Thoracic aorta (tissue), 2 donors: Measurements from ENCODE around the gene STAT4. TPM values are rescaled to one million over a fixed set of nuclear protein-coding genes. Genes with fewer than 3 reads are reported as not detected.

Experiments used
- ATAC-seq: fragments of 150-250 bp; one replicate; pipeline ENCODE4 v1.8.0; 2017; ENCODE audit warnings: low read depth; ENCODE audit not compliant: insufficient number of reproducible peaks, low FRiP score
- DNase-seq: peaks from one replicate; pipeline ENCODE4 v3.0.0-alpha.2; 2020; ENCODE audit warnings: low spot score
- H3K27ac ChIP-seq, 2 donors: fragments of 200-600 bp; sonication (generic); 1 replicate in 1 of 2; 2 replicates in 1 of 2; pipeline ENCODE4 v1.5.1; 2016; ENCODE audit warnings: mild to moderate bottlenecking in 2 of 2, moderate library complexity in 2 of 2
- H3K27me3 ChIP-seq: fragments of 200-600 bp; sonication (generic); replicated peaks from 2 replicates; pipeline ENCODE4 v1.6.0; 2016; ENCODE audit warnings: mild to moderate bottlenecking; ENCODE audit not compliant: insufficient read depth
- H3K36me3 ChIP-seq: fragments of 200-600 bp; sonication (generic); one replicate; pipeline ENCODE4 v1.5.1; 2016
- H3K4me1 ChIP-seq, 2 donors: fragments of 200-600 bp; sonication (generic); 1 replicate in 1 of 2; 2 replicates in 1 of 2; pipeline versions ENCODE4 v1.5.1 to v1.6.0; 2016; ENCODE audit warnings: low read depth in 2 of 2, mild to moderate bottlenecking in 1 of 2; ENCODE audit not compliant: control insufficient read depth in 1 of 2
- H3K4me3 ChIP-seq: fragments of 200-600 bp; sonication (generic); 2 replicates; pipeline ENCODE4 v1.5.1; 2016; ENCODE audit warnings: mild to moderate bottlenecking
- H3K9me3 ChIP-seq: fragments of 200-600 bp; sonication (generic); 2 replicates; pipeline ENCODE4 v1.5.1; 2016
- CTCF ChIP-seq: fragments of 200-600 bp; sonication (generic); IDR thresholded peaks from one replicate; pipeline ENCODE4 v1.5.1; 2019; ENCODE audit warnings: antibody characterized with exemption
- total RNA-seq, 2 donors: library from RNA; depleted of rRNA; stranded (reverse); fragments of >200 nt; gene quantifications; one replicate each; pipeline versions ENCODE4 v1.1.0 to v1.2.3, GENCODE V29; 2016

STAT4 gene
- total RNA-seq, 2 donors from 2014 or later = 2.7 to 6.6 TPM

GRCh38 chr2:191049728-191050639 is 100.8 kb downstream of the STAT4 start:
- TF ChIP-seq CTCF = no peak
- ATAC-seq = no peak
- H3K36me3 ChIP-seq = no peaks in the 10 kb centered on the region
- H3K4me3 ChIP-seq = no peak overlapping the region
- H3K9me3 ChIP-seq = no peaks in the 10 kb centered on the region
- H3K4me1 ChIP-seq = peaks cover 0 to 6% of the 10 kb centered on the region in 2 donors
- H3K27ac ChIP-seq = no peak overlapping the region
- H3K27me3 ChIP-seq = no peaks in the 10 kb centered on the region
- DNase-seq = no peak

DNA sequence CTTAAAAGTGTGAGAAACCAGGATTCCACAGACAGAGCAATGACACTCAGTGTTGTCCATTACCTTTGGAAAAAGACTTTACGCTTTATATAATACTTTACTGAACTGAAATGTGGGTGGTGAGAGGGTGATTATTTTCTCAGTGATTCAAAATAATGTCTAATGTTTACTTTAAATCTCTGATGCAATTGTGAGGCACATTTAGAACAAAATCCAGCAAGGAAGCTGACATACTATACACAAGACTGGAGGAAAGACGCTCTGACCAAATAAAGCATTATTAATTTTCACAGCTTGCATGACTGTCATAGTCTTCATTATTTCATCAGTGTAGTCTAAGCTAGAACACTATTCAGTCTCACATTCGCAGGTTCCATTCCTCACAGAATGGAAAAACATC is 102.7 kb downstream of the STAT4 start:
- Histone ChIP-seq H3K9me3 (no peaks in the 10 kb centered on the region), H3K4me3 (no peak overlapping the region), H3K27ac (no peak overlapping the region), H3K27me3 (no peaks in the 10 kb centered on the region), H3K36me3 (no peaks in the 10 kb centered on the region), H3K4me1 (peaks cover 0 to 6% of the 10 kb centered on the region in 2 donors)
- no peak for TF ChIP-seq CTCF
- ATAC-seq (no peak), DNase-seq (no peak)

- Histone ChIP-seq H3K36me3 (no peaks in the 10 kb centered on the region), H3K4me3 (no peak overlapping the region), H3K9me3 (no peaks in the 10 kb centered on the region), H3K27ac (no peak overlapping the region), H3K4me1 (peaks cover 0 to 2% of the 10 kb centered on the region in 2 donors), H3K27me3 (no peaks in the 10 kb centered on the region)
- no peak for TF ChIP-seq CTCF
- DNase-seq = no peak
- ATAC-seq = no peak
Measured at GRCh38 chr2:191045141-191045540, 105.7 kb downstream of the STAT4 start.

- H3K36me3 ChIP-seq = no peaks in the 10 kb centered on the region
- no peak overlapping the region for H3K27ac ChIP-seq
- H3K4me1 ChIP-seq = no peaks in the 10 kb centered on the region
- H3K9me3 ChIP-seq = no peaks in the 10 kb centered on the region
- H3K4me3 ChIP-seq = no peak overlapping the region
- no peak for ATAC-seq
- TF ChIP-seq CTCF = no peak
- H3K27me3 ChIP-seq = no peaks in the 10 kb centered on the region
- DNase-seq = no peak
Measured at GRCh38 chr2:191043438-191043837, 107.4 kb downstream of the STAT4 start.

GRCh38 chr2:191041418-191042161 is 109.2 kb downstream of the STAT4 start:
- no peaks in the 10 kb centered on the region for H3K4me1 ChIP-seq
- no peaks in the 10 kb centered on the region for H3K36me3 ChIP-seq
- H3K27ac ChIP-seq = no peak overlapping the region
- no peak for TF ChIP-seq CTCF
- ATAC-seq (no peak), DNase-seq (no peak)
- H3K27me3 ChIP-seq = no peaks in the 10 kb centered on the region
- H3K4me3 ChIP-seq = no peak overlapping the region
- no peaks in the 10 kb centered on the region for H3K9me3 ChIP-seq
